Neural cell (in vitro differentiated cells): ENCODE measurements around the gene SLC12A8. TPM values are rescaled to one million over a fixed set of nuclear protein-coding genes. Genes with fewer than 3 reads are reported as not detected.

Experiments used
- H2AFZ ChIP-seq: fragments of 200-600, 300-800 bp; sonication (generic), shearing (Covaris generic); 2 replicates; pipeline ENCODE4 v1.6.0; 2014; ENCODE audit warnings: low read depth, mild to moderate bottlenecking, antibody characterized with exemption, low read length, moderate library complexity
- H3F3A ChIP-seq: fragments of 200-600 bp; shearing (Covaris generic); 2 replicates; pipeline ENCODE4 v1.6.1; 2016; ENCODE audit warnings: mild to moderate bottlenecking, moderate library complexity, mixed read lengths, antibody characterized with exemption, low read length; ENCODE audit not compliant: insufficient read depth, poor library complexity, severe bottlenecking
- H3K27ac ChIP-seq: fragments of 200-600, 300-800 bp; sonication (generic), shearing (Covaris generic); 2 replicates; pipeline ENCODE4 v1.5.1; 2014; ENCODE audit warnings: mild to moderate bottlenecking, low read length, moderate library complexity
- H3K27me3 ChIP-seq: fragments of 300-800, 200-600 bp; sonication (generic), shearing (Covaris generic); 2 replicates; pipeline ENCODE4 v1.6.0; 2014; ENCODE audit warnings: mild to moderate bottlenecking, low read depth, low read length, moderate library complexity; ENCODE audit not compliant: insufficient read depth
- H3K36me3 ChIP-seq: fragments of 300-800, 200-600 bp; sonication (generic), shearing (Covaris generic); 2 replicates; pipeline ENCODE4 v1.5.1; 2014; ENCODE audit warnings: mild to moderate bottlenecking, antibody characterized with exemption, low read length, moderate library complexity; ENCODE audit not compliant: insufficient read depth
- H3K4me2 ChIP-seq: fragments of 300-800, 200-600 bp; sonication (generic), shearing (Covaris generic); 2 replicates; pipeline ENCODE4 v1.6.0; 2014; ENCODE audit warnings: mild to moderate bottlenecking, low read length
- H3K4me3 ChIP-seq: fragments of 300-800, 200-600 bp; sonication (generic), shearing (Covaris generic); 2 replicates; pipeline ENCODE4 v1.5.1; 2014; ENCODE audit warnings: mild to moderate bottlenecking, low read length, moderate library complexity
- H3K79me2 ChIP-seq: fragments of 200-600 bp; shearing (Covaris generic); replicated peaks from 2 replicates; pipeline ENCODE4 v1.6.0; 2014; ENCODE audit warnings: mild to moderate bottlenecking, low read length, moderate library complexity; ENCODE audit not compliant: insufficient read depth
- H3K9ac ChIP-seq: fragments of 300-800, 200-600 bp; sonication (generic), shearing (Covaris generic); 2 replicates; pipeline ENCODE4 v1.6.1; 2016; ENCODE audit warnings: mild to moderate bottlenecking, low read length, mixed read lengths
- H3K9me2 ChIP-seq: fragments of 200-600 bp; shearing (Covaris generic); 2 replicates; pipeline ENCODE4 v1.6.1; 2016; ENCODE audit warnings: mild to moderate bottlenecking, low read length, mixed read lengths; ENCODE audit not compliant: insufficient read depth
- H3K9me3 ChIP-seq: fragments of 200-600, 300-800 bp; sonication (generic), shearing (Covaris generic); 2 replicates; pipeline ENCODE4 v1.6.1; 2016; ENCODE audit warnings: mild to moderate bottlenecking, mixed run types, low read length, moderate library complexity, mixed read lengths
- H4K20me1 ChIP-seq: fragments of 200-600 bp; shearing (Covaris generic); 2 replicates; pipeline ENCODE4 v1.6.1; 2016; ENCODE audit warnings: mild to moderate bottlenecking, mixed run types; ENCODE audit not compliant: insufficient read depth
- EP300 ChIP-seq: fragments of 450-650 bp; conservative IDR thresholded peaks from 2 replicates; pipeline ENCODE4 v1.6.1; 2014; ENCODE audit warnings: antibody characterized with exemption, mild to moderate bottlenecking, moderate library complexity; ENCODE audit not compliant: poor library complexity, severe bottlenecking
- EZH2 ChIP-seq: fragments of 200-600, 300-800 bp; shearing (Covaris generic), sonication (generic); IDR thresholded peaks from 2 replicates; pipeline ENCODE4 v1.6.1; 2014; ENCODE audit warnings: antibody characterized with exemption, low read length, borderline replicate concordance, mild to moderate bottlenecking; ENCODE audit not compliant: insufficient read depth, poor library complexity, severe bottlenecking
- MXI1 ChIP-seq: fragments of 450-650 bp; conservative IDR thresholded peaks from 2 replicates; pipeline ENCODE4 v1.6.1; 2014; ENCODE audit warnings: antibody characterized with exemption, mild to moderate bottlenecking; ENCODE audit not compliant: poor library complexity, severe bottlenecking
- POLR2AphosphoS5 ChIP-seq: IDR thresholded peaks from 2 replicates; pipeline ENCODE4 v1.6.1; 2012
- RAD21 ChIP-seq: fragments of 450-650 bp; conservative IDR thresholded peaks from 2 replicates; pipeline ENCODE4 v1.6.1; 2014; ENCODE audit warnings: antibody characterized with exemption, mild to moderate bottlenecking, moderate library complexity
- REST ChIP-seq: IDR thresholded peaks from 2 replicates; pipeline ENCODE4 v1.6.1; 2012; ENCODE audit warnings: borderline replicate concordance
- SMC3 ChIP-seq: fragments of 450-650 bp; conservative IDR thresholded peaks from 2 replicates; pipeline ENCODE4 v1.6.1; 2014; ENCODE audit warnings: antibody characterized with exemption, mild to moderate bottlenecking, moderate library complexity; ENCODE audit not compliant: poor library complexity
- TAF1 ChIP-seq: IDR thresholded peaks from 2 replicates; pipeline ENCODE4 v1.6.1; 2012; ENCODE audit warnings: low read depth
- polyA plus RNA-seq: library from polyadenylated mRNA; depleted of rRNA; stranded (reverse); fragments of >200 nt; gene quantifications from 2 replicates; pipeline ENCODE4 v1.2.3, GENCODE V29; 2014
- TF ChIP-seq, protein P1 (sequence below): fragments of 450-650 bp; IDR thresholded peaks from 2 replicates; pipeline ENCODE4 v1.5.1; 2014; ENCODE audit warnings: antibody characterized with exemption, mild to moderate bottlenecking, moderate library complexity; ENCODE audit not compliant: poor library complexity, severe bottlenecking

Gene SLC12A8
- polyA plus RNA-seq, 1 donor from 2014 or later: 4.6 TPM

DNA sequence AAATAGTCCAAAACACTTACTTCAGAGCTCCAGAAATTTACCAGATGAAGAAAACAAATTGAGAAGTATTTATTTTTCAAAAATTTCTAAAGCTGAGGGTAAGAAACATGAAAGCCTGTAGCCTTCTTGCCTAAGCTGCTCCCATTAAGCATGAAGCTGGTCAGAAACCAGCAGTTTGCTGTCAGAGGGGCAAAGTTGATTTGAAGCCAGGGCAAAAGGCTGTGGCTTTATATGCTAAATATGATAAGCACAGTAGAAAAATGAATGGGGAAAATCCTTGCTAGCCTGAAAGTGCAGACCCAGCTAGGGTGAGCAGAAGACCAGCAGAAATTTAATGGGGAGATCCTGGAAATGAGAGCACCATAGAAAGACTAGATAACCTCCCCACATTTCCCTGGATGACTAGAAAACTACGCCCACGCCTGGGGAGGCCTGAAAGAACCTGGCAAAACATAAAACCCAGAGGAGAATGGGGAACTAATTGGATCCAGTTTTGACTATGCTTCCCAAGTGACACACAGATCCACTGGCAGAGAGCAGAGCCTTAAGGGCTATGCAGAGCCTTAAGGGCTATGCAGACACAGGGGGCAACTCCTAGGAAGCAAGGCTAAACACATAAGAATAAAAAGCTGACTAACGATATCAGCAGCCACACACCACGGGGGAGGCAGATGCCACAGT is 113.8 kb downstream of the SLC12A8 start:
- Histone ChIP-seq H3F3A (no peaks in the 10 kb centered on the region), H2AFZ (no peak overlapping the region), H3K79me2 (no peaks in the 10 kb centered on the region), H3K36me3 (no peaks in the 10 kb centered on the region), H3K27me3 (no peaks in the 10 kb centered on the region), H3K27ac (no peak overlapping the region), H3K9me2 (no peaks in the 10 kb centered on the region), H3K9ac (no peak overlapping the region), H3K4me3 (no peak overlapping the region), H4K20me1 (no peaks in the 10 kb centered on the region), H3K9me3 (no peaks in the 10 kb centered on the region), H3K4me2 (no peak overlapping the region)
- TF ChIP-seq SMC3 (no peak), MXI1 (no peak), EZH2 (no peak), POLR2AphosphoS5 (no peak)

GRCh38 chr3:125090649-125091048 is 121.9 kb downstream of the SLC12A8 start:
- Histone ChIP-seq H2AFZ (no peak overlapping the region), H3K9ac (no peak overlapping the region), H3K27me3 (no peaks in the 10 kb centered on the region), H4K20me1 (no peaks in the 10 kb centered on the region), H3F3A (no peaks in the 10 kb centered on the region), H3K79me2 (no peaks in the 10 kb centered on the region), H3K4me3 (no peak overlapping the region), H3K27ac (no peak overlapping the region), H3K9me2 (no peaks in the 10 kb centered on the region), H3K4me2 (no peak overlapping the region), H3K9me3 (no peaks in the 10 kb centered on the region), H3K36me3 (no peaks in the 10 kb centered on the region)
- TF ChIP-seq, protein P1, sequence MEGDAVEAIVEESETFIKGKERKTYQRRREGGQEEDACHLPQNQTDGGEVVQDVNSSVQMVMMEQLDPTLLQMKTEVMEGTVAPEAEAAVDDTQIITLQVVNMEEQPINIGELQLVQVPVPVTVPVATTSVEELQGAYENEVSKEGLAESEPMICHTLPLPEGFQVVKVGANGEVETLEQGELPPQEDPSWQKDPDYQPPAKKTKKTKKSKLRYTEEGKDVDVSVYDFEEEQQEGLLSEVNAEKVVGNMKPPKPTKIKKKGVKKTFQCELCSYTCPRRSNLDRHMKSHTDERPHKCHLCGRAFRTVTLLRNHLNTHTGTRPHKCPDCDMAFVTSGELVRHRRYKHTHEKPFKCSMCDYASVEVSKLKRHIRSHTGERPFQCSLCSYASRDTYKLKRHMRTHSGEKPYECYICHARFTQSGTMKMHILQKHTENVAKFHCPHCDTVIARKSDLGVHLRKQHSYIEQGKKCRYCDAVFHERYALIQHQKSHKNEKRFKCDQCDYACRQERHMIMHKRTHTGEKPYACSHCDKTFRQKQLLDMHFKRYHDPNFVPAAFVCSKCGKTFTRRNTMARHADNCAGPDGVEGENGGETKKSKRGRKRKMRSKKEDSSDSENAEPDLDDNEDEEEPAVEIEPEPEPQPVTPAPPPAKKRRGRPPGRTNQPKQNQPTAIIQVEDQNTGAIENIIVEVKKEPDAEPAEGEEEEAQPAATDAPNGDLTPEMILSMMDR: no peak
- no peak for TF ChIP-seq POLR2AphosphoS5
- no peak for TF ChIP-seq TAF1
- no peak for TF ChIP-seq RAD21
- no peak for TF ChIP-seq EP300
- TF ChIP-seq MXI1: no peak
- TF ChIP-seq EZH2: no peak
- TF ChIP-seq SMC3: no peak
- TF ChIP-seq REST: no peak
